Bronchial epithelial cell (primary cell): ENCODE data around the gene MPPED1. TPM values are rescaled to one million over a fixed set of nuclear protein-coding genes. Genes with fewer than 3 reads are reported as not detected.
A peak's percentile ranks its signal among the peaks of the same experiment; 100 is the strongest.

Source experiments
- DNase-seq: peaks from one replicate; pipeline ENCODE4 v3.0.0-alpha.2; 2010; ENCODE audit warnings: low read depth
- FAIRE-seq: peaks from 2 replicates; lab custom pipeline; 2011; peaks lifted over from hg19 to GRCh38; lab: Jason Lieb, UNC
- H3K27me3 ChIP-seq: 2 replicates; pipeline ENCODE4 v1.5.1; 2011; ENCODE audit warnings: low read length; ENCODE audit not compliant: control insufficient read depth, insufficient read depth
- H3K36me3 ChIP-seq: 2 replicates; pipeline ENCODE4 v1.5.1; 2011; ENCODE audit warnings: low read length; ENCODE audit not compliant: control insufficient read depth, insufficient read depth
- H3K4me3 ChIP-seq: 2 replicates; pipeline ENCODE4 v1.5.1; 2011; ENCODE audit warnings: mild to moderate bottlenecking, low read depth, low read length, control low read depth
- CTCF ChIP-seq: IDR thresholded peaks from 2 replicates; pipeline ENCODE4 v1.5.1; 2011; ENCODE audit warnings: mild to moderate bottlenecking, moderate library complexity, low read length, control low read depth, inconsistent platforms; ENCODE audit not compliant: insufficient read depth, severe bottlenecking
- total RNA-seq: library from RNA; depleted of rRNA; stranded (reverse); fragments of >200 nt; gene quantifications from 2 replicates; pipeline ENCODE4 v1.2.1, GENCODE V29; 2014

MPPED1 gene
- total RNA-seq, 1 donor from 2014 or later = not detected

- no peak for TF ChIP-seq CTCF
- FAIRE-seq = no peak
- H3K4me3 ChIP-seq = no peak overlapping the region
- H3K27me3 ChIP-seq = no peaks in the 10 kb centered on the region
- DNase-seq = no peak
- H3K36me3 ChIP-seq = no peaks in the 10 kb centered on the region
These were observed 66.9 kb downstream of the MPPED1 start for GRCh38 chr22:43478621-43479300.

GRCh38 chr22:43479301-43479950 is 67.6 kb downstream of the MPPED1 start:
- no peak for TF ChIP-seq CTCF
- DNase-seq (no peak), FAIRE-seq (peak; percentile 83)
- H3K27me3 ChIP-seq = no peaks in the 10 kb centered on the region
- H3K36me3 ChIP-seq = no peaks in the 10 kb centered on the region
- no peak overlapping the region for H3K4me3 ChIP-seq

- TF ChIP-seq CTCF = no peak
- no peak for DNase-seq
These were observed 68.1 kb downstream of the MPPED1 start for GRCh38 chr22:43479962-43480361.

GRCh38 chr22:43481568-43482317 is 69.9 kb downstream of the MPPED1 start:
- TF ChIP-seq CTCF = no peak
- Histone ChIP-seq H3K36me3 (no peaks in the 10 kb centered on the region), H3K4me3 (no peak overlapping the region), H3K27me3 (no peaks in the 10 kb centered on the region)
- no peak for FAIRE-seq
- DNase-seq = no peak

More at GRCh38 chr22:43479962-43480361, 68.1 kb downstream of the MPPED1 start:
- no peak for FAIRE-seq
- Histone ChIP-seq H3K27me3 (no peaks in the 10 kb centered on the region), H3K36me3 (no peaks in the 10 kb centered on the region), H3K4me3 (no peak overlapping the region)

- Histone ChIP-seq H3K36me3 (no peaks in the 10 kb centered on the region), H3K4me3 (no peak overlapping the region), H3K27me3 (no peaks in the 10 kb centered on the region)
- no peak for TF ChIP-seq CTCF
- no peak for DNase-seq
- FAIRE-seq = no peak
These were observed 70.5 kb downstream of the MPPED1 start for GRCh38 chr22:43482318-43482625.
